ENCODE measurements around the gene GOLGA8R.
"Not testable (repeated sequence)": the region's sequence is repeated elsewhere in the genome, so short reads cannot be mapped to it uniquely, and the experiment has no call there.

Gene GOLGA8R

DNA sequence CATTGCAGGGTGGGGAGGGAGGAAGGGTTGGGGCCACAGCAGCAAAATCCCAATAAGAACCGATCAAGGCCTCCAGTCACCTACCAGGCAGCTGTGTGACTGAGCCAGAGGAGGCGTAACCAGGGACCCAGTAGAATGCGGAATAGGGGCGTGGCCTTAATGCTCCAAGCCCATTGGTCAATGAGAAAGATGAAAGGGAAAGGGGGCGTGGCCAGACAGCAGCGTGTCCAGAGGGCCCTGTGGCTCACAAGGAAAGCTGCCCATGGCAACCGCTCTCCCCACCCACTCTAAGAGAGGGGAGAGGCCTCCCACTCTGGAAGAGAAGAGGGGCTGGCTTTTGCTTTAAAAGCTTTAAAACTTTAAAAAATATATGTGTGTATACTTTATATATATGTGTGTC lies at the start of gene GOLGA8R:
Gene GOLGA8R, minus strand, starts transcription at position 101 of the 400 bp plus-strand sequence. Its CDS starts 98 bp downstream, at position 3.
- DNase-seq (ENCODE audit: low read depth): not testable (repeated sequence)

DNA sequence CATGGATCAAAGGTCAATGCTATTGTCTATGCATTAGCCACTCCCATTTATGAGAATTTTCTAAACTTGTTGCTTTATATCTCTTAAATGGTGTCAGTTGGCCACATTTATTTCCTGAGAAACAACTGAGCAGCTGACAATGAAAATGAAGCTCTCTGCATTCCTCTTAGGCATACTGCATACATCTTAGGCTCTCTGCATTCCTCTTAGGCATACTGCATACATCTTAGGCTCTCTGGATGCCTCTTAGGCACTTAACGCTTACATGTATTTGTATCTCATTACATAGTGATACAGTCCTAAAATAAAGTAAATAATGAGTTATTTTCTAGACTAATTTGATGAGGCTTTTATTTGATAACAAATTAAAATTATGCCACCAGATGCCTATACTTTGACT lies 49.8 kb upstream of the GOLGA8R start:
- not testable (repeated sequence) for DNase-seq (ENCODE audit: low read depth)

DNA sequence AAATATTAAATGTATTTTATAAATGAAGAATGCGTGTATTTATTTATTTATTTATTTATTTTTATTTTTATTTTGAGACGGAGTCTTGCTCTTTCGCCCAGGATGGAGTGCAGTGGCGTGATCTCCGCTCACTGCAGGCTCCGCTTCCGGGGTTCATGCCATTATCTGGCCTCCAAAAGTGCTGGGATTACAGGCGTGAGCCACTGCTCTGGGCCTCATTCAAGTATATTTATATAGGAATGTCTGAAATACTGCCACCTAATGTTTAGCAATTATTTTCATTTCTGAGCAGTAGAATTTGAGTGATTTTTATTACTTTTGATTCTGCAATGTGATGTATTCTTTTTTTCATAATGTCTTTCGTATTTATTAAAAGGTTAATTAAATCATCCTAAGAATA lies 48.1 kb upstream of the GOLGA8R start:
- DNase-seq (ENCODE audit: low read depth): not testable (repeated sequence)

DNA sequence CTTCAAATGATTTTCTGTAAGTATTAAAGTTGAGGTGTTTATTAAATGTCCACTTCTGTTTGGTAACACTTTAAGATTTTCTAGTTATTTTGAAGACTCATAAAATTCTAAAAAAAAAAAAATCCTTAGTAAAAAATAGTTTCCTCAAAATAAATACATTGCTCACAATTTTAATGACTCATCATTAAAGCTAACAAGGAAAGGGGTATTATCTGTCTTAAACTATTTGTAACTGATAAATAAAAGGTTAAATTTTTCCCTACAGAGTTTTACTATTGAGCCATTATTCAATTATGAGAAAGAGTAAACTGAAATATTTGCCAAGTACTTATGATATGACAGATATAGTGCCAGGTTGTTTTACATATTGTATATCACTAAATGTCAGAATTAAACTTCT lies 38.6 kb upstream of the GOLGA8R start:
- DNase-seq (ENCODE audit: low read depth): not testable (repeated sequence)

- not testable (repeated sequence) for DNase-seq (ENCODE audit: low read depth)
Observed at GRCh38 chr15:30438348-30438747, 24.3 kb upstream of the GOLGA8R start.

GRCh38 chr15:30435878-30436277 lies 21.8 kb upstream of the GOLGA8R start:
- DNase-seq (ENCODE audit: low read depth): not testable (repeated sequence)

DNA sequence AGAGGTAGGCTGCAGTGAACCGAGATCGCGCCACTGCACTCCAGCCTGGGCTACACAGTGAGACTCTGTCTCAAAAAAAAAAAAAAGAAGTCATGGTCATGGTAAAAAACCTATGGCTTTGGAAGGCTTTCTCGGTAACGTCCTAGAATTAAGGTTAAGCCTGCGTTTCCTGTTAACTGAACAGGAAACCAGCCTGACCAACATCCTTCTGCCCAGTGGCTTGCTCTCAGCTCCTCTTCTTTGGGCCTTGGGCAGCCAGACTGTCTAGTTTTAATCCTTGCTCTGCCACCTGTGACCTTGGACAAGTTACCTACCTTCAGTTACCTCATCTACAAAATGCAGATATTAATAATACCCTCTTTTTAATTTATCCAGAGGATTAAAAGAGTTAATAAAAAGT lies 6.7 kb upstream of the GOLGA8R start:
- DNase-seq (ENCODE audit: low read depth): not testable (repeated sequence)

DNA sequence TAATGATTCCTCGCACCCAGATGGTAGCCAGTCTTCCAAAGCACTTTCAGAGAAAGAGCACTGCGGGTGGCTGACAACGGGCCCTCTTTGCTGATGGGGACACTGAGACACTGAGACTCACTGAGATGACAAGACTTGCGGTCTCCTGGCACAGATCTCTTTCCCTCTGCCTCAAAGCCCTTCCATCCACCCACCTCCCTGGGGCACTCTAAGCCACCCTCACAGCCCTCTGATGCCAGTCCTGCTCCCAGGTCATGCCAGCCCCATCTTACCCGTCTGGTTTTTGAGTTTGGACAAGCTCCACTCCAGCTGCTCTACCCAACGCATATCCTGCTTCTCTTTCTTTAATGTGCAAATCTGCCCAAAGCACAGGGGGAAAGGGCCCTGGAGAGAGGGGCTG lies 6.4 kb downstream of the GOLGA8R start:
- not testable (repeated sequence) for DNase-seq (ENCODE audit: low read depth)

DNA sequence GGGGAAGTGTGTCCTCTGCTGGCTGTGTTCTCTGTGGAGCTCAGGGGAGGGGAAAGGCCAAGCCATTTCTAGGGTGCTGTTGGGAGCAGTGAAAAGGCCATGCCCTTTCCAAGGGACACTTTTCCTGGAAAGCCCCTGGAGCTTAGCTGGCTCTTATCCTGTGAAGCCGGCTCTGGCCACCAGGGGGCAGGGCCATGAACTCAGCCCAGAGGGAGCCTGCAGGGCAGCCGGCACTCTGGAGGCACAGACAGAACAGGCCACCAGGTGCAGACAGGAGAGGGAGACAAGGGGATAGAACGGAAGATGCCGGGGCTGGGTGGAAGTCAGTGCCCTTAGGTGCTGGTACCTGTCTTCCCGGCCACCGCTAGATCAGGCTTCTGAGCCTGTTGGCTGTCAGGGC lies 15.1 kb downstream of the GOLGA8R start:
- DNase-seq (ENCODE audit: low read depth): not testable (repeated sequence)

GRCh38 chr15:30393664-30393991 lies 20.4 kb downstream of the GOLGA8R start:
- not testable (repeated sequence) for DNase-seq (ENCODE audit: low read depth)

- not testable (repeated sequence) for DNase-seq (ENCODE audit: low read depth)
Observed at GRCh38 chr15:30392766-30393663, 21.0 kb downstream of the GOLGA8R start, which contains the start of gene CHRFAM7A. Gene CHRFAM7A (minus strand): TSS chr15:30393540. CDS start chr15:30383351, 10,189 bp downstream.

- DNase-seq (ENCODE audit: low read depth): not testable (repeated sequence)
Observed at GRCh38 chr15:30386318-30386887, 27.7 kb downstream of the GOLGA8R start.

DNA sequence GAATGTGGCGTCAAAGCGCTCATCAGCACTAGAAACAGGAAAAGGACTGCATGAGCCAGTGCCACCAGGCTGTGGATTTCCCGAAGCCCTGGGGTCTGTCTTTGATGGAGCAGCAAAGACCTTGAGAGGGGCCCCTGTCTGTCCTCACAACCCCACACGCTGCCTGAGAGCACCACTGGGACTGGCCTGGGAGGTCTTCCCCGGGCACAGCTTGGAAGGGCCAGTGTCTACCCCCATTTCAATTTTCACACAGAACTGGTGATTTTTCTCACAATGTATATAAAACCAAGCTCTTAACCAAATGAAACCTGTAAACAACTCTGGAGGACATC lies 37.0 kb downstream of the GOLGA8R start:
- not testable (repeated sequence) for DNase-seq (ENCODE audit: low read depth)

DNA sequence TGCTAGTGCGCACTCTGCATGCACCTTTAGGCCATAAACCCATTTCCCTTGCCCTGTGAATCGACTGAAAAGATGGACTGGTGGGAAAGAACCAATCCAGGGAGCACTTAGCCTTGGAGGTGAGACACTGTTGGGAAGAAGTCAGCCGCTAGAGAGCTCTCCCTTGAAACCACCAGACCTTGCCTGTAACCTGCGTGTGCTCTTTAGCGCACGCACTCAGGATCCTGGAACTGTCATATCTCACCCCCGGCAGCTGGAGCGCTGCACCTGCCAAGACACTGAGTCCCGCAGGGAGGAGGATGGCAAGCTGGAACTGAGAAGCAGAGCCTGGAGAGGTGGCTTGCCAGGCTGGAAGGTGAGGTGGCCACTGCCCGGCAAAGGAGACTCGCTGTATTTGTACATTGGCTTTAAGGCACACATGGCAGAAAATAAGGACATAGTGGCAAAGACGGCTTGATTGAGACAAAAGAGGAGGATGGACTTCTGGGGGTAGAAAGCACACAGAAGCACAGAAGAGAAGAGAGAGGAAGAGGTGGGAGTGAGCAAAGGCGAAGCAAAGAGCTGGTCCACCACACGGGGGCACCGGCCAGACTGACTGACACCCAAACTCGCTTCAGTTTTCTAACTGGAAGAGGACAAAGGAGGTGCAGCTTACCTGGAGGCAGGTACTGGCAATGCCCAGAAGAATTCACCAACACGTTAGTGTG lies 37.5 kb downstream of the GOLGA8R start:
- not testable (repeated sequence) for DNase-seq (ENCODE audit: low read depth)

DNA sequence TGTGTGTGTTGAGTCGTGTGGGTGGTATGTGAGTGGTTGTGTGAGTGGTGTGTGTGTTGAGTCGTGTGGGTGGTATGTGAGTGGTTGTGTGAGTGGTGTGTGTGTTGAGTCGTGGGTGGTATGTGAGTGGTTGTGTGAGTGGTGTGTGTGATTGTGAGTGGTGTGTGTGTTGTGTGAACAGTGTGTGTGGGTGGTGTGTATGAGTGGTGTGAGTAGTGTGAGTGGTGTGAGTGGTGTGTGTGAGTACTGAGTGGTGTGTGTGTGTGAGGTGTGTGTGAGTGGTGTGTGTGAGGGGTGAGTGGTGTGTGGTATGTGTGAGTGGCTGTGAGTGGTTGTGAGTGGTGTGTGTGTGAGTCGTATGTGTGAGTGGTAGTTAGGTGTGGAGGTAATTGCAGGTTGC lies 38.2 kb downstream of the GOLGA8R start:
- DNase-seq (ENCODE audit: low read depth): not testable (repeated sequence)

- DNase-seq (ENCODE audit: low read depth): not testable (repeated sequence)
Observed at GRCh38 chr15:30374862-30375261, 39.2 kb downstream of the GOLGA8R start.

DNA sequence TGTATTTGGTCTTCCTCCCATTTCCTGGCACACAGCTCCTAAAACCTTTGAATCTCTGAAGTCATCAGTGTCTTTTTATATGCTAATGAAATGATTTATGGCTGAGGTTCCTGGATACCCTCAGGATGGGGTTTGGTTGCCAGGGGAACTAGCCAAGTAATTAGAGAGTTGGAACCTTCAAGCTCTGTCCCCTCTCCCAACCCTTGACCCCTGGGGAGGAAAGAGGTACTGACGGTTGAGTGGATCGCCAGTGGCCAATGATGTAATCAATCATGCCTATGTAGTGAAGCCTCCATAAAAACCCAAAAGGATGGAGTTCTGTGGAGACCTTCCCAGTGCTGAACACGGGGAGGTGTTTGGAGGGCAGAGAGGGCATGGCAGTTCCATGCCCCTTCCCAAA lies 45.8 kb downstream of the GOLGA8R start:
- not testable (repeated sequence) for DNase-seq (ENCODE audit: low read depth)

- not testable (repeated sequence) for DNase-seq (ENCODE audit: low read depth)
Observed at GRCh38 chr15:30367246-30367645, 46.8 kb downstream of the GOLGA8R start.

GRCh38 chr15:30361404-30361803 lies 52.7 kb downstream of the GOLGA8R start:
- not testable (repeated sequence) for DNase-seq (ENCODE audit: low read depth)

DNA sequence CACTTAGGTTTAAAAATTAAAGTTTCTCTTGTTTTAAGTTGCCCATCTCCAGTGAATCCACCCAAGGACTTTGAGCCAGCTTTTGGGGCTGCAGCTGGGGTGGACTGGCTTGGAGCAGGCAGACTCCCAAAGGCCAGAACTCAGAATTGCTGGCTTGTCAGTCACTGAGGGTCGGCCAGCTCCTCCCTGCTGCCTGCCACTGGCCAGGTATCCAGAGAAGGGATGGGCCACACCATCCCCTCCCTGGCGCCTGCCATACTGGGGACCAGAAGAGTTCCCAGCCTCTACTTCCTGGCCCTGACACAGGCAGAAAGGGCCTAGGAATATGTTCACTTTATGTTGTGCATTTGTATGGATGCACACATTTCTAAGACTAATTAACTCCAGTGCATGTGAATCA lies 53.1 kb downstream of the GOLGA8R start:
- DNase-seq (ENCODE audit: low read depth): not testable (repeated sequence)

GRCh38 chr15:30355043-30355442 lies 59.0 kb downstream of the GOLGA8R start:
- DNase-seq (ENCODE audit: low read depth): not testable (repeated sequence)

Data from amniotic epithelial cell (primary cell).